ENCODE measurements around the gene ENOX1.

ENOX1 gene

DNA sequence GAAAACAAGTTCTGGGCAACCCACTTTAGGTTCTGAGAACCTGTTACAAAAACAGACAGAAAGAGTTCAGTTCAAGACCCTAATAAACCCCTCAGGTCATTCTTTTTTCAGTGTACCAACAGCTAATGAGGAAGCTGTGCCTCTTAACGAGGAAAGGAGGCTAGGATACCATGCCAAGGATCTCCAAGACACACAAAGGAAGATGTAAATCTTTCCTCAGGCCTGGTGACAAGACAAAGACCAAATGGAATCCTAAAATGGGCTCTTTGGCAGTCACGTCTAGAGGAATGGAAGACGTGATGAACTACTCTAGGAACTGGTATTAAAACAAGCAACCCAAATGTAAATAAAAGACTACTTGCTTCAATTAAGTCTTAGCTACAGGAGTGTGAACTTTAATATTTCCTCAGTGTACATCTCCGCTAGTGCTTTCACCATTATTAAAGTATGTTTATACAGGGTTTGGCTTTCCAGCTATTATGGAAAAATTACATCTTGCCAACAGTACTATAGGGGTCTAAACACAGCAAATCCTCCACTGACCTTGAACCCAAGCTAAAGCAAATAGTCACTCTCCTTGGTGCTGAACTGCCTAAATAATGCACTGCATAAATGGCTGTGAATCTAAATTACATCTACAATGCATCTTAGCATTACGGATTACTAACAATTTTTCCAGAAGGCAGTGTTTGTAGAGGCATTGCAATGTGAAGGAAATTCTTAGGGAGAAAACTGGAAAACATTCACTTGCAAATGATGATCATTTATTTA, 42.3 kb downstream of the ENOX1 start:
- no peak for DNase-seq

DNA sequence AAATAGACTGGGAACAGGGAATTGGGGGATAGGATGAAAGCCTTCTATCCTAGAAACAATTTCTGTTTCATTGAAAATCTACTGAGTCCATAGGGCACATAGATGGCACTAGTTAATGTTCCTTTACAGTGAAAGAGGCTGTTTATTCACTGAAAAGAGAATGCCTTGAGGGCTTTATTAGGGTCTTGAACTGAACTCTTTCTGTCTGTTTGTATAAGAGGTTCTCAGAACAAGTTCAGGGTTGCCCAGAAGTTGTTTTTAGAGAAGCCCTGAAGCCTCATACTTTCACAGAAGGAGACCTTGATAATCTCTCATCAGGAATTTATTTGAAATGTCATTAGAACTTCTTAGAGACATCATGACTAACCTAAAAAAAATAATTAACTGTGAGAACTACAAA, 43.9 kb downstream of the ENOX1 start:
- DNase-seq: no peak

DNA sequence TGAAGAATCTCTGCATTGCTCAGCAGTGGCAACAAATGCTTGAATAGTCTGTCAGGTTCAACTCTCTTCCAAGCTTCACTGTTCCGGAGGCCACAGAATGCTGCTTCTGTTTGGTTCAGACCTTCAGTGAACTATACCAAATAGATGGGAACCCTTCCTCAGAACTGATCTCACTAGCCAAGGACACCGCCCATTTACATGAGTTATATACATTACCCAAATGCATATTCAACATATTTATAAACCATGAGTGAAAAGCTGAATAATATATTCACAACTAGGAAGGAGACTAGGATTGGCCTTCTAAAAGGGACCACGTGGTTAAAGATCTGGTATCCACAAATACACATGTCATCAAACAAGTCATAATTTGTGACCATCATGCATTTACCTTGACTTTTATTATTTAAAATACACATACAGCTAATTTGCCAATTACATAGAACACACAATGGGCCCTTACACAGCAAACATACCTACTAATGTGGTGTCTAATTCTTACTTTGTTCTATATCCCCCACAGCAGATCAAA, 49.3 kb downstream of the ENOX1 start:
- no peak for DNase-seq

DNA sequence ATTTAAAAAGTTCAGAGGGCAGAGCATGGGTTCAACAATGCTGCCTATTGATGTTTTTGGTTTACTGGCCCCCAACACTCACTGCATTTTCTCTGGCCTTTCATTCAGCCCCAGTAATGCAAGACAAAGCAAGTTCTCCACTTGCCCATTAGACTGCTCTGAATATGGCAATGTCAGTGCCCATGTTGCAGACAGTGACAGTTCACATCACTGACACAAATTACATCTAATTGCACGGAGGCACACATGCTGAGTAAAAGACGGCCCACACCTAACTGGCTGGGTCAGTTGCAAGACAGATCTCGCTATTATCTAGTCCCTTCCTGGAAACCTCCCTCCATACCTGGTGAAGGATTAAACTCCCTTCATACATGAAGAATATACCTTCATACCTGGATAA, 54.0 kb downstream of the ENOX1 start:
- no peak for DNase-seq

DNA sequence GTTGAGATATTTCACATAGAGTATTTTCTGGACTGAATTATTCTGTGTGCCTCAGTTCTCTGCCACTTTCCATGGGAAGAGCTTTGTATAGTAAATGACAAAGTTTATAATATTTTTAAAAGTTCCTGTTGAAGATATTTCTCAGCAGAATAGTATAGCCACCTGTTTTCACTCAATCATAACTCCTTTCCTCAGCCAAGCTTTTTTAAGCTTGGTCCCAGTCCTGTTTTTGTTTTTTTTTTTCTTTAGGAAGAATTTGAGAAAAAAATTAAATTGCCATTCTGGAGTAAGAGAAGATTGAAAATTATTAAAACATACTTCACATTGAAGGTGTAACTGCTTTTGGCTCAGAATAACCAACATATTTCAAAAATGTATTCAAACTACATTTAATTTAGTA, 55.5 kb downstream of the ENOX1 start:
- DNase-seq: no peak

DNA sequence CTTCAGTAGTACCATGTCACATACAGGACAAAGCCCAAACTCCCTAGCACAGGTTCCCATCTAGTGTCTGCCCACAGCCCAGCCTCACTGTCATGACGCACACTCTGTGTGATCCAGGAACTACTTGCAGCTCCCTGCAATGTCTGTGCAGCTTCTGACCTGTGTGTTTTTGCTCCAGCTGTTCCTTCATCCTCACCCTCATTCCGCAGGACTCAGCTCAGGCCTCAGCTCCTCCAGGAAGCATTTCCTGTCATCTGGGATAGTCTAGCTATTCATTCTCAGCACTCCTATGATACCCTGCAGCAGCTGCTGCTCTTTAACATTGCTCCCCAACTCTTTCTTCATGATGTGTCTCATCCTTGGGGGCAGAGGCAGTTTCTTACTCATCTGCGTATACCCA, 56.1 kb downstream of the ENOX1 start:
- DNase-seq: peak in 3 of 58 donors; percentile 0 to 13 (median 3)

DNA sequence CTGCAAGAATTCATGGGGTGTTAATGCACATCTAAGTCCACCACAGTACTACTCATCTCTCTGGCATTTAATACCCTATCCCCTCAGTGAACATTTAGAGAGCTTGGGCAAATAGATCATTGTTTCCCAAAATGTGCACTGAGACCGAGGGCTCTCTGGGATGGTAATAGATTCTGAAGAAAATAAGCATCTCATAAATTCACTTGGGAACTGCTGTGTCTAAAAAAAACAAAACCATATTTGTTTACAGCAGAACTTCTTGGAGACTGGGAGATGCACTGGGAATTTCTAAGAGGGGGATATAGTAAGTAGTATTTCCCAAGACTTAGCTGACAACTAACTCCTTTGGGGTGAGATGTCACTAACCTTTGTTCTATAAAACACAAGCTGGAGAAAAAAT, 58.4 kb downstream of the ENOX1 start:
- DNase-seq: no peak

DNA sequence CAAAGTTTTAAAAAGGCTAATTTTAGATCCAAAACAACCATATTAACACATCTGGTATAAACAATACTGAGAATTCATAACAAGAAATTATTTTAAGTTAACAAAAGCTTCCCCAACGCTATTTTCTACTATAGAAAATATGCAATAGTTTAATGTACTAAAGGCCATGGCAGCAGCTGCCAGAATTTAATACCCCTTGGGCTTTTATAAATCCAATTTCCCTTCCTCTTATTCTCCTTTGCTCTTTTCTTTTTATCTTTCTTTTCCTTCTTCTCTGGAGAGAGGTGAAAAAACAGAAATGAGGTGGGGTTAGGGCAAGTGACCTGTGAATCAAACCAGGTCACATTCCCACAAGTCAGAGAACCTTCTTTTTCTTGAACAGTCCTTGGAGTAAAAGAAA, 58.9 kb downstream of the ENOX1 start:
- DNase-seq: no peak

DNA sequence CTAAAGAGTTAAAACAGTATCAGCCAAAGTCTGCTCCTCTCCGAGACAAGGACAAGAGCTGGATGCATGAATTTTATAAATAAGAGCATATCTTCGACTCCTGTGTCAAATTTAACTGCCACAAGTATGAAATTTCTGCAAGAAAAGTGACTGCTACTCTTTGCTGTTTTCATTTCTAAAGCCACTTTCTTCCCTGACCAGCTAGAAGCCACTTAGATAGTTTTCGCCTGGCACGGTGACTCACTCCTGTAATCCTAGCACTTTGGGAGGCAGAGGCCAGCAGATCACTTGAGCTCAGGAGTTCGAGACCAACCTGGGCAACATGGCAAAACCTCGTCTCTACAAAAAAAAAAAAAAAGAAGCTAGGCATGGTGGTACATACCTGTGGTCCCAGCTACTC, 61.3 kb downstream of the ENOX1 start:
- no peak for DNase-seq

DNA sequence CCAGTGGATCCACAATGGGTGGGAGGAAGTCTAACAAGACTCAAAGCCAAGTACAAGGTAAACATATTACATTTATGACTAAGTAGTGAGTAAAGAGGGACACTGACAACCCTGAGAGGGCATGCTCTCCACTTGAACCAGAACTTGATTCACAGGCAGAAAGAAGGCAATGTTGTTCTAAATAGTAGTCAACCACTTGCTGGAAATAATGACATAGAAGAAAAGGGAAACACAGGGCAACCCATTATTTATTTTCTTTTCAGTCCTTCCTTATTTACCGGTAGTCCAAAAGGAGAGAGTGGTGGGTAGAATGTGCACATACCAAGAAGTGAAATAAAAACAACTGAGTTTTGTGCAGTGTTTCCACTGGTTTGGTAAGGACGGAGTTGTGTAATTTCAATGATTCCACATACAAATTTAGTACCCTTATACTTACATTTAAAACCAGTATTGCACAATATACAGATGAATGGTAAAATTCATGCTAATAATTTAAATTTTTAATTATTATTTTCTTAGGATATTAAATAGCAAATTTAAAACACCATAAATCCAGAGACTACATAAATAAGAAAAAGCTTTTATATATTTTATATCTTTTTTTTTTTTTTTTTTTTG, 65.9 kb downstream of the ENOX1 start:
- DNase-seq: no peak

DNA sequence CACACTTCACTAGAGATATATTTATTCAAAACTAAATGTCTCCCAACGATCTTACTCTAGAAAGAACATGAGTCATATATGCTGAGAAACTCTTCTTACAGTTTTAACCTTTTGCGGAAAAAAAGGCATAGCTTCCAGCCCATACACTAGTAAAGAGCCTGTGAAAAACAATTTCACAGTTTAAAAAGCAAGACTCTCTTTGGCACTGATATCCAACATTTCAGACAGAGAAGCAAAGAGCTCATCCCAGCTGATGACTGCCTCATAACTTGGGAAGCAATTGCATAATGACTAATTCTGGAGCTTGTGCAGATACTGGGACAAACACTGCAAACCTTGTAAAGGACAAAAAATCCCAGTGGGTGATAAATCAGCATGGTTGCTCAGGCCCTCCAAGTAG, 88.0 kb downstream of the ENOX1 start:
- DNase-seq: peak in 12 of 58 donors; percentile 5 to 44 (median 16)

DNA sequence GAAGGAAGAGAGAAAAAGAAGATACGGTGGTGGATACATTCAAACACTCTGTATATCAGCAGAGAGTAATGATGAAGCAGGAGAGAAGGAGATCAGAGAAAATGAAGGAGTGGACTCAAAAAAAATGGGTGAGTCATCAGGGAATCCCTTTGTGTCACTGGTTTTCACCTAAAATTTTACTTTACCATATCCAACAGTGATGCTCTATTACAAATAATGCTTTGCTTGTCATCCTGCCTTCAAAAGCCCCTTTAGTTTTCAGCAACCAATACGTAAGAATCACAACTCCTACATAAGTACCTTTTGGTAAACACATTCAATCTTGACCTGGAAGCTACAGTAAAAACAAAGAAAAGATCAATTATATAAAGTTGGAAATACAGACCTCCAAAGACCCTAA, 88.8 kb downstream of the ENOX1 start:
- no peak for DNase-seq

DNA sequence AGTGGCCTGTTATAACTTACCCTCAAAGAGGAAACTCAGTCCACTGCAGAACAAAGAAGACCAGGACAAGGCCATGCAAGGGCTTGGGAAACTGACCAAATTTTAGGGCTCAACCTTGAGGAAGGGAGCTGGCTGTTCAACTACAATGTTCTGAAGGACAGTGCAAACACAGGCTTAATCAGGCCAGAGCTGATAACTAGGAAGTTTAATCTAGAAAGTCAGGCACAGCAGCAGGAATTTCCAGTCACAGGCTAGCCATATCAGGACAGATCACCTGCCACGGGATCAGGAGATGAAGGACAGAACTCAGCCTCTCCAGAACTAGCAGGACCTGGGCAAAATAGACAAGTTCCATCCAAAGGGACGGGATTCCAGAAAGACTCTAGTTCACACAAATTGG, 89.4 kb downstream of the ENOX1 start:
- no peak for DNase-seq

DNA sequence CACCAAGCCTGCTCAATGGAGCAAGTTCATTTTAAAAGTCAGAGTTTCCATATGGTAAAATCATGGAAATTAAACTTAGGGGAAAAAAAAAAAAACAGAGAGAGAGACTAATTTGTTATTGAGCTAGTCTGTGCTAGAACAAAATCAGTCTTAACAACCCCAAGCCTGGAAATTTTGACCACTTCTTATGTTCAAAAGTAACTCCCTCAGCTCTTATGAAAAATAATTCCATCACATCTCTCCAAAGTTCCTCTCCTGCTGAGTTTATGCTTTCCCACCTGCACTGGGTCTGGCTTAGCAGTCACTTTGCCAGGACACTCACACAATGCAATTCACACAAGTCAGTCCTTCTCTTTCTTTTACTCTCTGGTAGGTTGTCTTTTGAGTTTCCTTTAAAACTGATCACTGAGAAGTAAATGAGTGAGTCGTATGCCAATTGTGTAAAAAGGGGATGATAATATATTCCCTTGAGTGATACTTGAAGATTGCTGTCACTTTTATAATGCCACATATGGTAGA, 92.6 kb downstream of the ENOX1 start:
- DNase-seq: no peak

DNA sequence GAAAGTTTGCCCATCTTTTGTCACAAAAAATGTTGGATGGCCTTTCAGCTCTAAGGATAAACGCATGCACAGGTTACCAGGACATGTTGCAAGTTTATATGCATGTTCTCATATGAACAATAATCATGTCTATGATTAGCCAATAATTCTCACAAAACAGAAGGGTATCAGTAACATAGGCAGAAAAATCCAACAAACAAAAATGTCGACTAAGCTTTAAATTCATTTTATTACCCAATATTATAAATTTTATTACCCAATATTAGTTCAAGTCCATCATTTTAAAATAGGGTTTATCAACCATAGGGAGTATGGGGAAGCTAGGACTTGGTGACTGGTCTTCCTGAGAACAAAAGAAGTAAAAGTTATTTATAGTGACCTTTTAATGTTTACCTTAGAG, 93.1 kb downstream of the ENOX1 start:
- DNase-seq: no peak

DNA sequence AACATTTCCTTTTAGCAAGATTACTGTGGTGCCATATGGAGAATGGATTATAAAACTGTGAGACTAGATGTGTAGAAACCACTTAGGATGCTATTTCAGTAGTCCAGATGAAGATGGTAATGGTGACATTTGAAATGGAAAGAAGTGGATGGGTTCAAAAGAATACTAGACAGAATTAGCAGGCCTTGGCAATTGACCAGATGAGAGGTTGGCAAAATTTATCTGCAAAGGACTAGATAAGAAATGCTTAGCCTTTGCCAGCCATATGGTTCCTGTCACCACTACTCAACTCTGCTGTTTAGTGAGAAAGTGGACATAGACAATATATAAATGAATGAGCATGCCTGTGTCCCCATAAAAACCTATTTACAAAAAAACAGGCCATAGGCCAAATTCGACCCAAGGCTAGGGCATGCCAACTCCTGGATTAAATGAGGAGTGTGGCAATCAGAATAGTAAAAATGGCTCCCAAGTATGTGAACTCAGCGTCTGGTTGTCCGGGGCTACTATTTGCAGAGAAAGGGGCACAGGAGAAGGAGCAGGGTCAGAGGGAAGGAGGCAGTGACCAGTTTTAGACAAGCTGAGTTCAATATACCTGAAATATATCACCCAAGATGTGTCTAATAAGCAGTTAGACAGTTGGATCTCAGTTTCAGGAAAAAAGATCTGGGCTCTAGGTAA, 98.4 kb downstream of the ENOX1 start:
- DNase-seq: no peak

DNA sequence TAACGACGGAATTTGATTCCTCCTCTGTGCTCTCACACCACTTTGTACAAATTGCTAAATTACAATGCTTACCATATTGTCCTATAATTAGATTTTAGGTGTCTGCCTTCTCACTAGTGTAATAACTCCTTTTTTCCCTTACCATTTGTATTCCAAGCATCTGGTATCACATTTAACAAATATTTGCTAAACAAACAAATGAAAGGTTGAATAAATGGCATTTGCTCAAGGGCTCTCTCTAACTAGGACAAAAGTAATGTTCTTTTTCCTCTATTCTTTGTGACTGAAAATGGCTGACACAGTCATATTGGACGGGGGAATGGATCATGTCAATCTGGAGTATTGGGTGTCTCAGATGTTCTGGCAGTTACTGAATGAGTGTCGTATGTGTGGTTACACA, 99.7 kb downstream of the ENOX1 start:
- no peak for DNase-seq

DNA sequence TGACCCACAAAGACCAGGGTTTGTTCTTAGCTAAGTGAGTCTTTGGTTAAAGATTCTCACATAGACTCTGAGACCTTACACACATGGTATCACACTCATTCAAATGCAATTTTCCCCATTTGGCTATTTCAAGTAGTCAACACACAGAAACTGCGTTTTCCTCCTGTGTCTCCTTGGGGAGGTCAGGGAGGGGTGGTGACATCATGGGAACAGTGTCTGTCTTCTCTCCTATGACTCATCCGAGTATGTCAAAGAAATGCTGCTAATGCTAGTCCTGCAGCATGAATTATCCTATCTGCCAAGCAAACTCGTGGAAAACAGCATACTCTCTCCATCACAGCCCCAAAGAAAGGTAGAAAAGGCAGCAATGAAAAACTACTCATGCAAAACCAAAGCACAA, 100.2 kb downstream of the ENOX1 start:
- DNase-seq: peak in 2 of 58 donors; percentile 19 to 30

DNA sequence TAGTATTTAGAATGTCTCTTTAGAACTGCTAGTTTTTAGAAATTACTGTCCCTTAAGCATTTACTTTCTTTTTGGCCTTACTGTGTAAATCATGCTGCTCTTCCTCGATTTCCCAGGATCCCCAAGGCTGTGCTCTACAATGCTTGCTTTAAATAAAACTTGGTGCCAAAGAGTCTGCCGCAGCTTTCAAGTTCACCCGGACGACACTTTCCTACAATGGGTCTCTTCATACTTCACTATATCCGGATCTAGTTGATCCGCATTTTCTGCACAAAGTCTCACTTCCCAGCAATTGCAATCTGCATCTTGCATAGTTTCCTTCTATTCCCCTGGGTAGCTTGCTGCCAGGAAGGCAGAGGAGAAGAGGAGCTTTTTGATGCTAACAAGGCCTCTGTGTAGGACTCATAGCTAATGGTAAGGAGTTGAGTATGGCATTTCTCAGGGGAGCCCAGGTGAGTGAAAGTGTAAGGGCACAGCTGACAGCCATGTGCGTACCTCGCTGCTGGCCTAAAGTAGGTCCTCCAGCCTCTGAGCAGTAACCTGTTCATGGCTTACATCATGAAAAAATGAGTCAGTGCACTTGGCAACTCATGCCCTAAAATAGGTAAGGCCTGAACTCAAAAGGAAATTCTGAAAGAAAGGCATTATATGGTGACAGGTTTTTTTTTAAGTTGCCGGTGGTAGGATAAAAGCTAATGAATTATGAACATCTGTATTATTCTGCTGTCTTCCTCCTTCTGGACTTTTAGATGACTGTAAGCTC, 101.6 kb downstream of the ENOX1 start:
- no peak for DNase-seq

DNA sequence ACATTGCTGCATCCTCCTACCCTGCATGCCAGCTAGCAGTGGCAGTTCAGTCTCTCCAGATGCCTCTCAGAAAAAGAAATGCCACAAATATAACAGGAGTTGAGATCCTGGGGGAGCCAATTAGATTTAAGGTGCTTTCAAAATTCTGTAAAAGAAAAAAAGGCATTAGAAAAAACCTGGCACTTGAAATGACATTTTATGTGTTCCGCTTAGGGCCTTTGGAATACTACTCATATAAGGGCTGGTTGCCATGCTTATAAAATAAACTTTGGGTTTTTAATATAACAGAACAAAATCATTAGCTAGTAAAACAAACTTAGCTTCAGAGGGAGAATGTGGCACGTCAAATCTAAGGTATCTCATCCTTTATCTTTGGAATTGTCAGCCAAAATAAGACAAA, 104.1 kb downstream of the ENOX1 start:
- no peak for DNase-seq

DNA sequence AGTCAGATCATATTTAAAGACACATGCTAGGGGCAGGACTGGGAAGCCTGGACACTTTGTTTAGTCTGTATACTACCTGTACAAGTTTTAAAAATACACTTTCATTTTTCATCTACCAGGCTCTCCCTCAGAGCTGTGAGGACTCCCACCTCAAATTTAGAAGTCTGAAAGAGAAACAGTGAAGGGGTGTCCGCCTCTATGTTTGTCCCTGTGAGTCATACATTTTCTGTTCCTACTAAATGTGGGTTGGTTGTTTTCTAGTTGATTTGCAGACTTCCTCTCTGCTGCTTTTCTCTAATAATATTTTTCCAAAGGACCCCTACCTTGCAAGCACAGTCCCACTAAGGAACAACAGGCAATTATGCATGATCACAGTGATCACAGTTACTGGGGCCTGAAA, 110.5 kb downstream of the ENOX1 start:
- no peak for DNase-seq

DNA sequence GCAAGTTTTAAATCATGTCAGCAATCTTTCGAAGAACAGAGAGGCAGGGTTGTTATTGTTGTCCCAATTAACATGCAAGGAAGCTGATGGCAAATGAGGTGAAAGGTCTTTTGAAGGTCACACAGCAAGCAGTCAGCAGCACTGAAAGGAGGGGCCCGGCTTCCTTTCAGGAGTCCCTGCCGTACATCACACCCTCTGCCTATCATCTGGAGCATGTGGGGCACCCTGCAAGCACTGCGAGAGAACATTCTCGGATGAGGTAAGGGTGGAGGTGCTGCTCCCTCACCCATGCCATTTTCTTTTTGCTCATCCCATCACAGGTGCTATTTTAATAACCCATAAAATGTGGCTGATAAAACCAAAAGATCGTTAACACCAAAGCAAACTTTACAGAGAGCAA, 111.2 kb downstream of the ENOX1 start:
- no peak for DNase-seq
